NCI-H2081 (cell line): Measurements from ENCODE around the gene ZNF664.

Experiments used
- DNase-seq, 2 experiments: peaks; one replicate each; lab custom pipeline; 2025; lab: John Stamatoyannopoulos, UW

ZNF664 gene

DNA sequence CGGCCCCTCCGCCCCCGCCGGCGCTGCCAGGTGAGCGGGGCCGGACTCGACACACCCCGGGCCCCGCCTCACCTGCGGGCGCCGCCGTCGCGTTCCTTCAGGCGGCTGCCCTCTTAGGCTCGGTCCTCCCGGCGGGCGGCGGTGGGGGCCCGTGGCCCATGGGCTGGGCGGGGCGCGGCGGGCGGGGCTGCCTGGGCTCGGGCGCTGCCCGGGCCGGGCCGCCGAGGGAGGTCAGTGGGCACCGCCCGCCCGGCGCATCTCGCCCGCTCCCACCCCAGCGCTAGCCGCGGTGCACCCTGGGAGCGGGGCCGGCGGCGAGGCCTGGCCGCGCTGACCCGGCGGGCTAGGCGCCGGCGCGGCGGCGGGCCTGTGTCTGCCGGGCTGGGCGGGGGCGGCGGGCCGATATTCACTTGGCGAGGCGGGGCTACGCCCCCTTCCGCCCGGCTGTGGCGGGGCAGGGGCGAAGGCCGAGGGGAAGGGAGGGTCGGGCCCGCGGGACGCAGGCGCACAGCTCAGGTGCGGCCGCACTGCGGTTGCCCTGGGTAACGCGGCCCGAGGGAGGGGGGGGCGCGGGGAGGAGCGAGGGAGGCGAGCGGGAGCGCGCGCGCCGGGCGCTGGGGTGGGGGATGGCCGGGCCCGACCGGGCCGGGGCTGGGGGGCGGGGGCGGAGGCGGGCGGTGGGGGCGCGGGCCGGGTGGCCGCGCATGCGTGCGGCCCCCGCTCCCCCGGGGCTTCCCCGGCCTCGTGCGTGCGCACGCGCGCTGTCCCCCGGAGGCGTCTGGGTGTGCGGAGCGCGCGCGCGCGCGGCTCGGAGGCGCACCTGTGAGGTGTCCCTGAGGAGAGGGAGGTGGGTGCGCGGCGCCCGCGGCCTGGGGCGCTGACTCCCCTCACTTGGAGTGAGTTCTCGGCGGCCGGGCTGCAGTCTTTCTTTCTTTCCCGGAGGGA is at the start of gene ZNF664, which contains the start of gene CCDC92:
TSS of gene ZNF664 (plus strand) at position 759 of the 945 bp plus-strand sequence. CDS start 38,930 bp downstream, outside the sequence.
TSS of gene CCDC92 (minus strand) at position 375 of the 945 bp plus-strand sequence. CDS start 28,526 bp downstream, outside the sequence.
- peak; percentile 95 to 98 for DNase-seq

DNA sequence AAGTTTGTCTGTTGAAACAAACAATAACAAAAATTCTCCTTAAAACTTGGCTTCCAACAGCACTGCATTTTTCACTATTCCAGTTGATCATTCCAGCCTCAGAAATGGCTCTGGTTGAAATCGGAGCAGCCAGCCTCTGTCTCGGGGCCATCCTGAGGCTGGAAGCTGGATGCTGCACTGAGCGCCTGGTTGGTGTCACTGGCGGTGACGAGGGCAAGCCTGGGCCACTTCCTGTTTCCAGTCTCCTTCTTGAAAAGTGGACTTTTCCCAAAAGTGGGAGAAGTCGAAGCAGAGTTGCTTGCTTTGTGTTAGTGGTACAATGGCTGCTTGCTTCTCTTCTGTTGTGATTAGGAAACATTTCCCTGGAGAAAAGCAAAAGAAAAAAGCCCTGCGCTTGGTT is 49.1 kb upstream of the ZNF664 start:
- no peak for DNase-seq

DNA sequence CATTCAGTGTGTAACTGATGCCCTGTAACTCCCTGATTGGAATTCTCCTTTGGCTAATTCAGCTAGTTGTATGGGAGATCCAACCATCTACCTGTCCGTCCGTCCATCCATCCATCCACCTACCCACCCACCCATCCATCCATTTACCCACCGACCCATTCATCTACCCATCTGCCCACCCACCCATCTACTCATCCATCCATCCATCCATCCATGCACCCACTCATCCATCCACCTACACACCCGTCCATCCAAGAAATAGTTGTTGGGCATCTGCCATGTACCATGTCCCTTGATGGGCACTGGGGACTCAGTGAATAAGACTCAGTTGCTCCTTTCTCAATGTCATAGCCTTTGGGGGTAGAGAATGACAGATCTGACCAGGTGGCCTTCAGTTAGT is 48.5 kb upstream of the ZNF664 start:
- no peak for DNase-seq

DNA sequence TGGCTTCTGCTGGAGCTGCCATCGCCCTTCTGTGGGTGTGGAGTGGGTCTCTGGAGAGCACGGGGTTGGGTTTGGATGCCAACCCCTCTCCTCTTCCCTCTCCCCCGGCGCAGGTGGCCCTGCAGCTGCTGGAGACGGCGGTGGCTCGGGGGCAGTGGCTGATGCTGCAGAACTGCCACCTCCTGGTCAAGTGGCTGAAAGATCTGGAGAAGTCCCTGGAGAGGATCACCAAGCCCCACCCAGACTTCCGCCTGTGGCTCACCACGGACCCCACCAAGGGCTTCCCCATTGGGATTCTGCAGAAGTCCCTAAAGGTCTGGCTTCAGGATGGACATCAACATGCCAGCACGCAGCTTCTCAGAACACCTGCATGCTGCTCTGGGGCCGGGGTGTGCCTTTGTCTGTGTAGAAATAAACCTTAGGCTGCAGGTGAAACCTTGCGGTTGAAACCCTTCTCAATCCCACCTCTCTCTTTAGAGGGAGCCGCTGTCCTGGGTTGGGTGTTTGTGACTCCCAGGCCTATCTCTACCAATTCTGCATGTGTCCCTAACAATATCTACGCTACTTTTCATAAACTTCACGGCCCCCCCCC is 44.6 kb upstream of the ZNF664 start:
- no peak for DNase-seq

DNA sequence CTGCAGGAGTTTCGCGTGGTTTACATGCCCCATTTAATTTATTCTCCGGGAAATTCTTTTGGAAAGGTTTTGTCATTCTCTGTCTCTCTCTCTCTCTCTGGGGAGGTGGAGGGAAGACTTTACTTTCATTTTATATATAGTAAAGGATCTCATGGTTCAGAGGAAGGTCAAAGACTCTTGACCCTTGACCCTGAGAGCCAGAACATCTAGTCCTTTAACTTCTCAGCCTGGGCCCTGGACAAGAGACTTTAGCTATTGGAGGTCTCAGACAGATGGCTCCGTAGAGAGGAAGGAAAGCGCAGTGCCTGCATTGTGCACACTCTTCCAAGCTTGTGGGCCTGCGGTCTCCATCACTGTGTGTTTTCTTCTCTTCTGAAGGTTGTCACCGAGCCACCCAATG is 44.1 kb upstream of the ZNF664 start:
- no peak for DNase-seq

GRCh38 chr12:123929946-123930583 is 43.0 kb upstream of the ZNF664 start:
- DNase-seq: no peak

GRCh38 chr12:123931686-123932321 is 41.2 kb upstream of the ZNF664 start:
- DNase-seq: no peak

DNA sequence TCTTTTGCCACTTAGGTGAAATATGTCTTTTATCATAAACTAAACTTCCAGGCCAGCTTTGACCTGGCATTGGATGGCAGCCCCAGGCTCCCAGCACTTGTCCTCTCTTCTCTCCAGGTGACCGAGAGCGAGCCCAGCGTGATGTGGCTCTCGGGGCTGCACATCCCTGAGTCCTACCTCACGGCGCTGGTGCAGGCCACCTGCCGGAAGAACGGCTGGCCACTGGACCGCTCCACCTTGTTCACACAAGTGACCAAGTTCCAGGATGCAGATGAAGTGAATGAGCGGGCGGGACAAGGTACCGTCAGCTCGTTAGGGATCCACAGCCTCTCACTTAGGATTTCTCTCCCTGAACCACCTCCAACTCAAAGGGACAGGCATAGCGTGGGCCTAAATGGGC is 39.8 kb upstream of the ZNF664 start:
- no peak for DNase-seq

DNA sequence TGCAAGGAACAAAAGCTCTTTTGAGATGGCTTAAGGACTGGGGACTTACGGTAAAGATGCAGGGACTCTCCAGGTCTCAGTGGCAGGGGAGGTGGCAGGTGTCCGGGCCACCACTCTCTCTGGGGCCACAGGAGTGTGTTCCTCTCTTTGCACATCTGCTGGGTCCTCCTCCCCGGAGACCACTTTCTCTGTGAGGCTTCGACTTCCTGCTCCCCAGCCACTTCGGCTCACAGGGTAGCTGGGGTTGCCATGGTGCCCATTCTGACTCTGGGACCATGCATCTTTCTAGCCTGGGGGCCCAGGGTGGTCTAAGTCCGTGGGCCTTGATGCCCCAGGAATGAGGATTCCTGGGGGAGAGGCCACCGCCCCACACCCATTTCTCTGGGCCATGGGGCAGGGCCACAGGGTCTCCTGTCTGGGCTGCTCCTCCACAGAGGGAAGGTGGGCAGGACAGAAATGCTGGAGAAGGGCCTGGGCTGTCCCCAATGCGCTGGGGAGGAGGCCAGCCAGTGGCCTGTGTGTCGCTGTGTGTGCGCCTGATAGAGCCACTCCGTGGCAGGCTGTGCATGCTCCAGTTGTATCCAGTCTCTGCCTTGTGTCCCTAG is 38.9 kb upstream of the ZNF664 start:
- no peak for DNase-seq

DNA sequence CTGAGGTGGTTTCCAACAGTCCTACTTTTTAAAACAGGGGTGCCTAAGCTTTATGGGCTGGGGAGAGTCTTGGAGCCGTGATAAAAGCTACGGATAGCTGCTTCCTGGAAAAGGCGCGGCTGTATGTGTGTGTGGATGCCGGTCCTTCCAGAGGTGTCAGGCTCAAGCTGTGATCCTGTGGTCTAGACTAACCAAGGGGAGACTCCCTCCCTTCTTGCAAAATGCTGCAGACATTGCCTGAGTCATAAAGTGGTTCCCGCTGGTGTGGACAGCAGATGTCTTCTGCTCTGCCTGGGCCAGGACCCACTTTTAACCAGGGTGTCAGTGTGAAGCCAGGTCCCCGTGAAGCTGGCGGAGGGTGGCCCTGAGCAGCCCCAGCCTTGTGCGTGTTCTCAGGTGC is 38.2 kb upstream of the ZNF664 start:
- DNase-seq: no peak

DNA sequence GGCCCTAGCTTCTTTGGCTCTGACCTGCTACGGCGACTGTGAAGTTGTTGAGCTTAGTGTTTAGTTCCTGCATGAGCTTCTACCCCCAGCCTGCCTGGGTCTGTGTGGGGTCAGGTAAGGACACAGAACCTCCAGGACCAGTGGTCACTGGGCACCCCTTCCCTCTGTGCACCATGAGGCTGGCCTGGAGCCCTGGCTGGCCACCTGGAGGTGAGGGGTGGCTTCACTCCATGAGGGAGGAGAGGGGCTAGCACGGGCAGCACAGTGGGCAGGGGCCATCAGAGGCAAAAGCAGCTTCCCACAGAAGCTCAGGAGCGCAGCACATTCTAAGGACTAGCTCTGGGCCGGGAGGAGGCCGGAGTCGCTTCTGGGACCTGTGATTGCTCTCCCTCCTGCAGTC is 37.1 kb upstream of the ZNF664 start:
- DNase-seq: no peak

- no peak for DNase-seq
Measured at GRCh38 chr12:123936471-123936870, 36.5 kb upstream of the ZNF664 start.

DNA sequence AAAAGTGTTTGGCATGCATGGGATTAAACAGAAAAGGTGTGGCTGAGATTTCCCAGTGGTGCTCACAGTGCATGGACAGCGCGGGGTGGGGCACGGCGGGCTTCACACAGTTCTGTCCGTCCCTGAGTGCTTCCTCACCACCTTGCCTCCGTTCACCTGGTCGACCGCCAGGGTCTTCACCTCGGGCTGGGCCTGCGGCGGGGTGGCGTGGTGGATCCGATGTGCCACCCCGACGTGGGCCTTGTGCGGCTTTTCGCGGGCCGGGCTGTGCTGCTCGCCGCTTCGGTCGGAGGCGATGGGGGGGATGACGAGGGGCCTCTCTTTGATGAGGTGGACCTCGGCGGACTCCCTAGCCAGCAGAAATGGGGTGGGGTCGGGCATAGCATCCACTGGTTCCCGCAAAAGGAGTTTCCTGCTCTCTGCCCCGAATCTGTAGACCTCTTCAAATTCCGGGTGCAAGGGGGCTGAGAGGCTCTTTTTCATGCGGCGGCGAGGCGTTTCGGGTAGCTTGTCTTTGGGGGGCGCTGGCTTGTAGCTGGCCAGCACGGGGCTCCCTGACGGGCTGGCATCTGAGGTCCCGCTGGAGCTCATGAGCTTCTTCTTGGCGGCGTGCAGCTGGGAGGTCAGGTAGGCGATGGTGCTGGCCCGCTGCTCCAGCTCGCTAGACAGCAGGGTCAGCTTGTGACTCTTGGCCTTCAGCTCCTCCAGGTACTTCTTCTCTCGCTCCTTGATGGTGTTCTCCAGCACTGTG is 35.9 kb upstream of the ZNF664 start:
- no peak for DNase-seq

GRCh38 chr12:123937707-123938591 is 35.1 kb upstream of the ZNF664 start:
- DNase-seq: no peak

GRCh38 chr12:123938679-123939480 is 34.1 kb upstream of the ZNF664 start:
- no peak for DNase-seq

GRCh38 chr12:123939716-123940626 is 33.0 kb upstream of the ZNF664 start:
- no peak for DNase-seq

DNA sequence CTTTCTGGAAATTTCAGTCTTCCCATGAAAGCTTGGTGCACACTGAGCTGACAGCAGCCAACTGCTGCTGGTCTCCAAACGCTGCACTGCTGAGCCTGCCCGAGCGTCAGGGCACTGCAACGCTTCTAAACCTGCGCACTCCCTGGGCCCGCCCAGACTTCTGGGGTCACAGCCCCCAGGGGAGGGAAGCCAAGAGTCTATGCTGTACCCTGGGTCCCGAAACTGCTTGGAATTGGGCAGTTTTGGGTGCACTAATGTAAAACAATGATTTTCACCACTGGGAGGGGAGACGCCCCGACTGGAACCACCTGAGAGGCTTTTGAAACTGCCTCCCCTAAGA is 32.4 kb upstream of the ZNF664 start:
- no peak for DNase-seq

GRCh38 chr12:123941000-123941399 is 32.0 kb upstream of the ZNF664 start:
- DNase-seq: no peak
